ENCODE measurements around the gene EIF4A2. TPM values are rescaled to one million over a fixed set of nuclear protein-coding genes. Genes with fewer than 3 reads are reported as not detected.

The EIF4A2 gene
- total and polyA plus RNA-seq, 9 of the 15 experiments (the other 6 are each of a cell fraction or from before 2014, with no cell fraction given) = 307 to 754 (median 435) TPM

- TF ChIP-seq, protein P1, sequence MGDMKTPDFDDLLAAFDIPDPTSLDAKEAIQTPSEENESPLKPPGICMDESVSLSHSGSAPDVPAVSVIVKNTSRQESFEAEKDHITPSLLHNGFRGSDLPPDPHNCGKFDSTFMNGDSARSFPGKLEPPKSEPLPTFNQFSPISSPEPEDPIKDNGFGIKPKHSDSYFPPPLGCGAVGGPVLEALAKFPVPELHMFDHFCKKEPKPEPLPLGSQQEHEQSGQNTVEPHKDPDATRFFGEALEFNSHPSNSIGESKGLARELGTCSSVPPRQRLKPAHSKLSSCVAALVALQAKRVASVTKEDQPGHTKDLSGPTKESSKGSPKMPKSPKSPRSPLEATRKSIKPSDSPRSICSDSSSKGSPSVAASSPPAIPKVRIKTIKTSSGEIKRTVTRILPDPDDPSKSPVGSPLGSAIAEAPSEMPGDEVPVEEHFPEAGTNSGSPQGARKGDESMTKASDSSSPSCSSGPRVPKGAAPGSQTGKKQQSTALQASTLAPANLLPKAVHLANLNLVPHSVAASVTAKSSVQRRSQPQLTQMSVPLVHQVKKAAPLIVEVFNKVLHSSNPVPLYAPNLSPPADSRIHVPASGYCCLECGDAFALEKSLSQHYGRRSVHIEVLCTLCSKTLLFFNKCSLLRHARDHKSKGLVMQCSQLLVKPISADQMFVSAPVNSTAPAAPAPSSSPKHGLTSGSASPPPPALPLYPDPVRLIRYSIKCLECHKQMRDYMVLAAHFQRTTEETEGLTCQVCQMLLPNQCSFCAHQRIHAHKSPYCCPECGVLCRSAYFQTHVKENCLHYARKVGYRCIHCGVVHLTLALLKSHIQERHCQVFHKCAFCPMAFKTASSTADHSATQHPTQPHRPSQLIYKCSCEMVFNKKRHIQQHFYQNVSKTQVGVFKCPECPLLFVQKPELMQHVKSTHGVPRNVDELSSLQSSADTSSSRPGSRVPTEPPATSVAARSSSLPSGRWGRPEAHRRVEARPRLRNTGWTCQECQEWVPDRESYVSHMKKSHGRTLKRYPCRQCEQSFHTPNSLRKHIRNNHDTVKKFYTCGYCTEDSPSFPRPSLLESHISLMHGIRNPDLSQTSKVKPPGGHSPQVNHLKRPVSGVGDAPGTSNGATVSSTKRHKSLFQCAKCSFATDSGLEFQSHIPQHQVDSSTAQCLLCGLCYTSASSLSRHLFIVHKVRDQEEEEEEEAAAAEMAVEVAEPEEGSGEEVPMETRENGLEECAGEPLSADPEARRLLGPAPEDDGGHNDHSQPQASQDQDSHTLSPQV (IDR thresholded peaks at IDR 0.05) = peak; percentile 60; the same call in 1 of the 2 replicates
- TF ChIP-seq CC2D1A (IDR thresholded peaks at IDR 0.05) (peak; percentile 90; the same call in 1 of the 2 replicates), POLR3G (IDR thresholded peaks at IDR 0.05; ENCODE audit: extremely low read depth, insufficient read length, insufficient replicate concordance) (no peak), ZZZ3 (IDR thresholded peaks at IDR 0.05) (peak; percentile 92), RFX7 (CRISPR knock-in tag; IDR thresholded peaks at IDR 0.05) (no peak), TOE1 (IDR thresholded peaks at IDR 0.05; ENCODE audit: borderline replicate concordance) (peak; percentile 88), TOE1 (CRISPR knock-in tag; IDR thresholded peaks at IDR 0.05; ENCODE audit: borderline replicate concordance, low read depth) (no peak), POLR2B (IDR thresholded peaks at IDR 0.05; ENCODE audit: low read depth, partially characterized antibody) (peak; percentile 100), SP2 (IDR thresholded peaks at IDR 0.05; ENCODE audit: extremely low read depth, low read depth, low read length, poor library complexity, severe bottlenecking) (no peak), SLC30A9 (CRISPR knock-in tag; IDR thresholded peaks at IDR 0.05) (peak; percentile 74; the same call in 1 of the 2 replicates), BCOR (IDR thresholded peaks at IDR 0.05) (peak; percentile 82), PKNOX1 (IDR thresholded peaks at IDR 0.05) (peak; percentile 15; the same call in 1 of the 2 replicates), CAMTA2 (CRISPR knock-in tag; conservative IDR thresholded peaks at IDR 0.05) (no peak), KLF13 (tag; IDR thresholded peaks at IDR 0.05; ENCODE audit: borderline replicate concordance, low read depth) (no peak), U2AF2 (optimal IDR thresholded peaks at IDR 0.05; ENCODE audit: low read depth, low read length) (no peak), MCM7 (IDR thresholded peaks at IDR 0.05) (0 out of 4 replicates have a peak, but pooled peaks of 1 of the 2 experiments have one; percentile 22), ASH1L (IDR thresholded peaks at IDR 0.05; ENCODE audit: borderline replicate concordance, low read depth, partially characterized antibody) (peak; percentile 51), ZNF507 (tag; conservative IDR thresholded peaks at IDR 0.05) (no peak), BRCA1 (IDR thresholded peaks at IDR 0.05) (no peak), BRCA1 (CRISPR knock-in tag; IDR thresholded peaks at IDR 0.05) (no peak), ZNF121 (CRISPR knock-in tag; conservative IDR thresholded peaks at IDR 0.05) (no peak), FOSL1 (tag; conservative IDR thresholded peaks at IDR 0.05) (peak; percentile 56; the same call in 1 of the 2 replicates), ZNF197 (CRISPR knock-in tag; IDR thresholded peaks at IDR 0.05; ENCODE audit: low read depth) (no peak), GABPB1 (CRISPR knock-in tag; IDR thresholded peaks at IDR 0.05) (0 out of 2 replicates have a peak, but pooled peaks have one; percentile 57), ZNF408 (CRISPR knock-in tag; IDR thresholded peaks at IDR 0.05; ENCODE audit: low read depth) (no peak), NELFE (IDR thresholded peaks at IDR 0.05; ENCODE audit: insufficient read depth, insufficient read length) (peak; percentile 91), TRIM24 (IDR thresholded peaks at IDR 0.05) (peak; percentile 13 to 62; a peak in 3 of 4 replicates)
Observed at GRCh38 chr3:186783058-186783730, at the start of gene EIF4A2 (continued).

Data from K562 (cell line).